Type B pancreatic cell (in vitro differentiated cells): ENCODE measurements around the gene LRRC1. TPM values are rescaled to one million over a fixed set of nuclear protein-coding genes. Genes with fewer than 3 reads are reported as not detected.

Source experiments
- DNase-seq: peaks from one replicate; pipeline ENCODE4 v3.0.0; 2021; ENCODE audit warnings: mixed read lengths; ENCODE audit not compliant: unreplicated experiment; ENCODE audit errors: extremely low spot score
- H3K27ac Mint-ChIP-seq: 2 replicates; pipeline ENCODE4 v1.8.0; 2021; ENCODE audit warnings: mild to moderate bottlenecking, mixed read lengths
- H3K27me3 Mint-ChIP-seq: 2 replicates; pipeline ENCODE4 v1.8.0; 2021; ENCODE audit warnings: mixed read lengths
- H3K36me3 Mint-ChIP-seq: 2 replicates; pipeline ENCODE4 v1.8.0; 2021; ENCODE audit warnings: mixed read lengths
- H3K4me1 Mint-ChIP-seq: one replicate; pipeline ENCODE4 v1.8.0; 2021; ENCODE audit warnings: mixed read lengths; ENCODE audit not compliant: unreplicated experiment
- H3K4me3 Mint-ChIP-seq: 2 replicates; pipeline ENCODE4 v1.8.0; 2021; ENCODE audit warnings: mild to moderate bottlenecking, mixed read lengths
- H3K9me3 Mint-ChIP-seq: 2 replicates; pipeline ENCODE4 v1.8.0; 2021; ENCODE audit warnings: mixed read lengths
- total RNA-seq: library from RNA; stranded (reverse); gene quantifications from 2 replicates; pipeline ENCODE4 v1.2.1, GENCODE V29; 2021; ENCODE audit warnings: low replicate concordance
- TF ChIP-seq, protein P1 (sequence below): fragments of 200-600 bp; sonication (generic); conservative IDR thresholded peaks from 2 replicates; pipeline ENCODE4 v1.5.0; 2021; ENCODE audit warnings: antibody characterized with exemption, mild to moderate bottlenecking

Gene LRRC1
- total RNA-seq, 1 donor from 2014 or later: 28.9 TPM

DNA sequence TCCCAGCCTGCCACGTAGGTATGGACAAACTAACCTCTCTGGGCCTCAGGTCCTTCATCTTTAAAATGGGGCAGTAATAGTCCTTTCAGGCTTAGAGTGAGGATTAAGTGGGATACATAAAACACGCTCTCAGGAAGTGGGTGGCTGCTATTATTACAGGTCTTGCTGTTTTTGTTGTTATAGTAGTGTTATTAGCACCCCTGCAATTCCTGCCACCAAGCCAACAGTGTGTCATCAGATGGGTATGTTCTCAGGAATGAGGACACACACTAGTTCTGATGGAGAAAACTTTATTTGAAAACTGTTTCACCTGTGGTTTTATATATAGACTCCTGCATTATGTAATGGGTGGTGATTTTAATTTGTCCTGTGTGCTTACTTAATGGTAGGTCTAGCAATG lies 131.7 kb downstream of the LRRC1 start:
- Mint-ChIP-seq H3K27ac (peak overlapping the region; percentile 97), H3K9me3 (peaks cover 6% of the 10 kb centered on the region), H3K4me3 (peak overlapping the region; percentile 80), H3K4me1 (peaks cover 25% of the 10 kb centered on the region), H3K36me3 (peaks cover 10% of the 10 kb centered on the region), H3K27me3 (peaks cover 3% of the 10 kb centered on the region)
- TF ChIP-seq, protein P1, sequence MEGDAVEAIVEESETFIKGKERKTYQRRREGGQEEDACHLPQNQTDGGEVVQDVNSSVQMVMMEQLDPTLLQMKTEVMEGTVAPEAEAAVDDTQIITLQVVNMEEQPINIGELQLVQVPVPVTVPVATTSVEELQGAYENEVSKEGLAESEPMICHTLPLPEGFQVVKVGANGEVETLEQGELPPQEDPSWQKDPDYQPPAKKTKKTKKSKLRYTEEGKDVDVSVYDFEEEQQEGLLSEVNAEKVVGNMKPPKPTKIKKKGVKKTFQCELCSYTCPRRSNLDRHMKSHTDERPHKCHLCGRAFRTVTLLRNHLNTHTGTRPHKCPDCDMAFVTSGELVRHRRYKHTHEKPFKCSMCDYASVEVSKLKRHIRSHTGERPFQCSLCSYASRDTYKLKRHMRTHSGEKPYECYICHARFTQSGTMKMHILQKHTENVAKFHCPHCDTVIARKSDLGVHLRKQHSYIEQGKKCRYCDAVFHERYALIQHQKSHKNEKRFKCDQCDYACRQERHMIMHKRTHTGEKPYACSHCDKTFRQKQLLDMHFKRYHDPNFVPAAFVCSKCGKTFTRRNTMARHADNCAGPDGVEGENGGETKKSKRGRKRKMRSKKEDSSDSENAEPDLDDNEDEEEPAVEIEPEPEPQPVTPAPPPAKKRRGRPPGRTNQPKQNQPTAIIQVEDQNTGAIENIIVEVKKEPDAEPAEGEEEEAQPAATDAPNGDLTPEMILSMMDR: no peak
- DNase-seq: no peak

DNA sequence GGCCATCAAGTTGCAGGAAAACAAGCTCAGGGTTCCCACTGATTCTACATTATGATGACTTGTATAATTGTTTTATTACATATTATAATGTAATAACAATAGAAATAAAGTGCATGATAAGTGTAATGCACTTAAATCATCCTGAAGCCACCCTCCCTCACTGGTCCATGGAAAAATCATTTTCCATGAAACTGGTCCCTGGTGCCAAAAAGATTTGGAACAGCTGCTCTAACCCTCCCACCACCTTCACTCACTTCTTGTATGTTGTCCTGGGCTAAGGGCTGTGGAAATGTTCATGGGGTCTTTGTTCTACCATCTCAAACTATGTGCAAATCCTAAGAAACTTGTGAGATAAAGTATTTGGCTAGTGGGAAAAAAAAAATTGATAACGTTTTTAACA lies 133.8 kb downstream of the LRRC1 start:
- Mint-ChIP-seq H3K4me3 (peak overlapping the region; percentile 0), H3K27me3 (peaks cover 3% of the 10 kb centered on the region), H3K36me3 (peaks cover 7% of the 10 kb centered on the region), H3K4me1 (peaks cover 25% of the 10 kb centered on the region), H3K27ac (peak overlapping the region; percentile 65), H3K9me3 (peaks cover 6% of the 10 kb centered on the region)
- TF ChIP-seq, protein P1: no peak
- no peak for DNase-seq

DNA sequence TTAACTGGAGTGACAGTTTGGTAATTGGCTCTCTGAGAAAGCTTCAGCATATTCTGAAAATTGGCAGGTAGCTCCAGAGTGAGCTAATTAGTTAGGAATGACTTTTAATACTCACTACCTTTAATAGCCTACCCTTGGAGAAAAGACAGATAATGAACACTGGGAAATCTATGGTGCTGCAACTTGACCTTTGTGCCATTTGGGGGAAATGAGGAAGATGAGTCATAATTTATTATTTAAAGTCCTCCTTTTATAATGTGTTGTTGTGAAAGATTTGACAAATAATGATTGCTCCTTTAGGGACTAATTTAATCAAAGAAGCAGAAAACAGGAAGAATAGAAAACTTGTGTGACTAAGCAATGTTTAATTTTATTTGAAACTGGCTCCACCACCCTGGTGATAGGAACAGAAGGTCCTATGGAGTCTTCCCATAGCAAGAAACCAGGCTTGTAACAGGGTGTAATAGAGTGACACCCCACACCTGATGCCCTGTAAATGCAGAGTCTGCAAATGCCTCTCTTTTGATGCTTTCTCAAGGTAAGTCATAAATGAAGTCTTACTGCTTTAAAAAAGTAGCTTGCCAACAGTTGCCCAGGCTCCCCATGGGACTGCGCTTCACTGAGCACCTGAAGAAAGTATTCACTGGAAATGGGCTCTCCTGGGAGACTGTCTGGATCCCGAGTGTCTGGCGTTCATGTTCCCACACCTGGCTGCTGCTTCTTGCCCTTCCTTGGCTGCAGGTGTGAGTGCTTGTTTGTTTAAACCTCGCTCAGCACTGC lies 134.4 kb downstream of the LRRC1 start:
- DNase-seq: no peak
- Mint-ChIP-seq H3K27me3 (peaks cover 3% of the 10 kb centered on the region), H3K27ac (peak overlapping the region; percentile 65)

DNA sequence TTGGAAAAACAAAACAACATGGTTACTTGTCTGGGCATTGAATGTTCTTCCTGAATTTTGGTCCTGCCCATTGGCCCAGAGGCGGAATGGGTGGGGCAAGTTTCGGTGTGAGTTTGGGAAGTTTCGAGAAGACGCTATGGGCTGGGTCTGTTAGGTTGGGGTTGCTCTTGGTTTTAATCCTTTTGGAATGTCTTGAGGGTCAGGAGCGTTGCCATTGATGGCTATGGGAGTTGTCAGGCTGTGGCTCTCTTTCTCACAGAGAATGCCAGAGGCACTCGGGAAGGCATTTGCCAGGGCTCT lies 135.0 kb downstream of the LRRC1 start:
- Mint-ChIP-seq H3K4me1 (peaks cover 23% of the 10 kb centered on the region), H3K27ac (peak overlapping the region; percentile 65), H3K27me3 (peaks cover 3% of the 10 kb centered on the region), H3K36me3 (peaks cover 7% of the 10 kb centered on the region), H3K9me3 (peaks cover 6% of the 10 kb centered on the region), H3K4me3 (no peak overlapping the region)
- TF ChIP-seq, protein P1: no peak
- DNase-seq: no peak

More for the DNA sequence above, 134.4 kb downstream of the LRRC1 start:
- Mint-ChIP-seq H3K4me3 (peak overlapping the region; percentile 0), H3K4me1 (peaks cover 26% of the 10 kb centered on the region), H3K9me3 (peaks cover 6% of the 10 kb centered on the region), H3K36me3 (peaks cover 7% of the 10 kb centered on the region)
- TF ChIP-seq, protein P1: no peak

- no peak for DNase-seq
- H3K9me3 Mint-ChIP-seq: peaks cover 6% of the 10 kb centered on the region
- H3K4me1 Mint-ChIP-seq: peaks cover 21% of the 10 kb centered on the region
- peaks cover 3% of the 10 kb centered on the region for H3K27me3 Mint-ChIP-seq
- peak overlapping the region; percentile 65 for H3K27ac Mint-ChIP-seq
- H3K4me3 Mint-ChIP-seq: no peak overlapping the region
- H3K36me3 Mint-ChIP-seq: peaks cover 7% of the 10 kb centered on the region
- TF ChIP-seq, protein P1: no peak
Observed at GRCh38 chr6:53930330-53930729, 135.5 kb downstream of the LRRC1 start.
